Skin epidermis (tissue), 12 donors: Measurements from ENCODE around the gene LRRC4B.
"Not testable (repeated sequence)": the region's sequence is repeated elsewhere in the genome, so short reads cannot be mapped to it uniquely, and the experiment has no call there.

Experiments used
- H3K27ac ChIP-seq, 21 experiments: fragments of 200-600 bp; sonication (generic) in 11 of 21; one replicate each; pipeline ENCODE4 v1.5.0; 2020; ENCODE audit warnings: mild to moderate bottlenecking in 3 of 21, inconsistent platforms in 2 of 21, moderate library complexity in 2 of 21
- H3K4me3 ChIP-seq, 7 experiments: fragments of 200-600 bp; sonication (generic) in 2 of 7; one replicate each; pipeline ENCODE4 v1.5.0; 2020; ENCODE audit warnings: inconsistent platforms in 2 of 7, mild to moderate bottlenecking in 2 of 7, moderate library complexity in 1 of 7

LRRC4B gene

GRCh38 chr19:50477751-50478515 lies 90.3 kb downstream of the LRRC4B start:
- H3K27ac ChIP-seq, result no peak overlapping the region
- no peak overlapping the region for H3K4me3 ChIP-seq

- H3K27ac ChIP-seq, result peak overlapping the region in 20 of 21 experiments; percentile 35 to 92 (median 81)
These were observed 91.4 kb downstream of the LRRC4B start for GRCh38 chr19:50476907-50477238.

GRCh38 chr19:50476224-50476906 lies 91.9 kb downstream of the LRRC4B start, which contains the start of the genes EMC10 and GARIN5A:
Gene EMC10 (plus strand): TSS chr19:50476507. CDS start chr19:50476545, 38 bp downstream.
Gene GARIN5A (minus strand): TSS chr19:50476848. CDS start chr19:50476388, 460 bp downstream.
- peak within 1 kb of the TSS; percentile 35 to 92 (median 81) for H3K27ac ChIP-seq
- H3K4me3 ChIP-seq, result peak within 1 kb of the TSS; percentile 53 to 92 (median 72)

More at GRCh38 chr19:50476907-50477238, 91.4 kb downstream of the LRRC4B start:
- H3K4me3 ChIP-seq, result peak overlapping the region; percentile 53 to 92 (median 72)

GRCh38 chr19:50475736-50476223 lies 92.5 kb downstream of the LRRC4B start:
- peak overlapping the region in 4 of 7 experiments; percentile 66 to 78 (median 74) for H3K4me3 ChIP-seq
- H3K27ac ChIP-seq, result peak overlapping the region in 3 of 21 experiments; percentile 36 to 89 (median 83)

GRCh38 chr19:50475101-50475568 lies 93.1 kb downstream of the LRRC4B start:
- no peak overlapping the region for H3K4me3 ChIP-seq
- no peak overlapping the region for H3K27ac ChIP-seq

- not testable (repeated sequence) for H3K27ac ChIP-seq, H3K4me3 ChIP-seq
These were observed 94.9 kb downstream of the LRRC4B start for GRCh38 chr19:50473336-50473735.

- H3K27ac ChIP-seq, result no peak overlapping the region
These were observed 99.4 kb downstream of the LRRC4B start for GRCh38 chr19:50468818-50469217.

GRCh38 chr19:50467566-50467965 lies 100.7 kb downstream of the LRRC4B start:
- Histone ChIP-seq H3K27ac (no peak overlapping the region), H3K4me3 (no peak overlapping the region)

More at GRCh38 chr19:50468818-50469217, 99.4 kb downstream of the LRRC4B start:
- no peak overlapping the region for H3K4me3 ChIP-seq
